Measurements from ENCODE around the gene PITPNC1.

The PITPNC1 gene

DNA sequence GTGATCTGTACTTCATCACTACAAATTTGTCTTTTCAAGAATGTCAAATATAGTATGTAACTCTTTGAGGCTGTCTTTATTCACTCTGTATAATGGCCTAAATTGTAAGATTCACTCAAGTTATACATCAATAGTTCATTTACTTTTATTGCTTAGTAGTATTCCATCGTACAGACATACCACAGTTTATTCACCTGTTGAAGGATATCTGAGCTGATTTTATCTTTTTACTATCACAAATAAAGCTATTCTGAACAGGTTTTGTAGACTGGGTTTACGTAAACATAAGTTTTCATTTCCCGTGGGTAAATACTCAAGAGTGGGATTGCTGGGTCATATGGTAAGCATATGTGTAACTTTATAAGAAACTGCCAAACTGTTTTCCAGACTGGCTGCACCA, 29.3 kb upstream of the PITPNC1 start:
- Histone ChIP-seq H3K79me2 (ENCODE audit: low read length) (peaks cover 17% of the 10 kb centered on the region), H3K9ac (ENCODE audit: low read length) (no peak overlapping the region), H2AFZ (ENCODE audit: low read length) (no peak overlapping the region), H3K27me3 (replicated peaks; ENCODE audit: insufficient read depth, low read length) (no peaks in the 10 kb centered on the region), H3K27ac (ENCODE audit: low read length) (no peak overlapping the region), H3K9me2 (replicated peaks; ENCODE audit: insufficient read depth, low read length) (no peaks in the 10 kb centered on the region), H4K20me1 (ENCODE audit: insufficient read depth, low read length) (no peaks in the 10 kb centered on the region), H3F3A (ENCODE audit: insufficient read depth, low read length) (no peaks in the 10 kb centered on the region), H3K4me3 (ENCODE audit: low read length) (no peak overlapping the region), H3K36me3 (replicated peaks; ENCODE audit: insufficient read depth, low read length) (peaks cover 12% of the 10 kb centered on the region; the same call in 1 of the 2 replicates), H3K4me1 (ENCODE audit: low read length) (no peaks in the 10 kb centered on the region), H3K4me2 (ENCODE audit: low read depth, low read length) (no peak overlapping the region), H3K9me3 (replicated peaks; ENCODE audit: insufficient read depth, low read length) (no peaks in the 10 kb centered on the region)
- DNase-seq = no peak
- TF ChIP-seq, protein P1, sequence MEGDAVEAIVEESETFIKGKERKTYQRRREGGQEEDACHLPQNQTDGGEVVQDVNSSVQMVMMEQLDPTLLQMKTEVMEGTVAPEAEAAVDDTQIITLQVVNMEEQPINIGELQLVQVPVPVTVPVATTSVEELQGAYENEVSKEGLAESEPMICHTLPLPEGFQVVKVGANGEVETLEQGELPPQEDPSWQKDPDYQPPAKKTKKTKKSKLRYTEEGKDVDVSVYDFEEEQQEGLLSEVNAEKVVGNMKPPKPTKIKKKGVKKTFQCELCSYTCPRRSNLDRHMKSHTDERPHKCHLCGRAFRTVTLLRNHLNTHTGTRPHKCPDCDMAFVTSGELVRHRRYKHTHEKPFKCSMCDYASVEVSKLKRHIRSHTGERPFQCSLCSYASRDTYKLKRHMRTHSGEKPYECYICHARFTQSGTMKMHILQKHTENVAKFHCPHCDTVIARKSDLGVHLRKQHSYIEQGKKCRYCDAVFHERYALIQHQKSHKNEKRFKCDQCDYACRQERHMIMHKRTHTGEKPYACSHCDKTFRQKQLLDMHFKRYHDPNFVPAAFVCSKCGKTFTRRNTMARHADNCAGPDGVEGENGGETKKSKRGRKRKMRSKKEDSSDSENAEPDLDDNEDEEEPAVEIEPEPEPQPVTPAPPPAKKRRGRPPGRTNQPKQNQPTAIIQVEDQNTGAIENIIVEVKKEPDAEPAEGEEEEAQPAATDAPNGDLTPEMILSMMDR (IDR thresholded peaks at IDR 0.05; ENCODE audit: low read length) = no peak
- no peak for TF ChIP-seq EZH2 (optimal IDR thresholded peaks at IDR 0.05; ENCODE audit: low read depth, low read length)
- no peak for TF ChIP-seq EZH2phosphoT487 (IDR thresholded peaks at IDR 0.05; ENCODE audit: low read length)

DNA sequence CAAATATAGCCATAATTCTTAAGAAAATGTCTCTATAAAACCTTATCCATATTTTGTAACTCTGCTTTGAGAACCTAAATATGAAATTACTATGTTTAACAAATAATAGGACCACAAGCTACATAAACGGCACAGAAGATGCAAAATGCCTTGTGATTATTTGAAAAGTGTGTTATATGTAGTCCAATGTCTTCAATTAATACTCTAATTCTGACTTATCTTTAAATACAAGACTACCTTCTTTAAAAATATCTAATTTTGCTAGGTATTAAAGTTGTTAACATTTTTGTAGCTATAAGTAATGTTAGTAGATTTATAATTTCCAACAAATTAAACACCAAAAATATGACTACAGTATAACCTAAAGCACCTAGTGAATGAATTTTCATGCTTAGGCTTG, 27.7 kb upstream of the PITPNC1 start:
- H3F3A ChIP-seq (ENCODE audit: insufficient read depth, low read length) = no peaks in the 10 kb centered on the region
- no peak overlapping the region for H2AFZ ChIP-seq (ENCODE audit: low read length)
- no peak overlapping the region for H3K9ac ChIP-seq (ENCODE audit: low read length)
- no peak overlapping the region for H3K4me3 ChIP-seq (ENCODE audit: low read length)
- H3K4me1 ChIP-seq (ENCODE audit: low read length) = no peaks in the 10 kb centered on the region
- H3K79me2 ChIP-seq (ENCODE audit: low read length) = peaks cover 33% of the 10 kb centered on the region
- no peaks in the 10 kb centered on the region for H4K20me1 ChIP-seq (ENCODE audit: insufficient read depth, low read length)
- H3K9me2 ChIP-seq (replicated peaks; ENCODE audit: insufficient read depth, low read length) = no peaks in the 10 kb centered on the region
- no peak for DNase-seq
- TF ChIP-seq, protein P1 (IDR thresholded peaks at IDR 0.05; ENCODE audit: low read length) = no peak
- TF ChIP-seq EZH2 (optimal IDR thresholded peaks at IDR 0.05; ENCODE audit: low read depth, low read length) = no peak
- TF ChIP-seq EZH2phosphoT487 (IDR thresholded peaks at IDR 0.05; ENCODE audit: low read length) = no peak
- H3K27ac ChIP-seq (ENCODE audit: low read length) = no peak overlapping the region
- H3K27me3 ChIP-seq (replicated peaks; ENCODE audit: insufficient read depth, low read length) = no peaks in the 10 kb centered on the region
- H3K9me3 ChIP-seq (replicated peaks; ENCODE audit: insufficient read depth, low read length) = no peaks in the 10 kb centered on the region
- peaks cover 8% of the 10 kb centered on the region; the same call in 1 of the 2 replicates for H3K36me3 ChIP-seq (replicated peaks; ENCODE audit: insufficient read depth, low read length)
- H3K4me2 ChIP-seq (ENCODE audit: low read depth, low read length) = no peak overlapping the region

DNA sequence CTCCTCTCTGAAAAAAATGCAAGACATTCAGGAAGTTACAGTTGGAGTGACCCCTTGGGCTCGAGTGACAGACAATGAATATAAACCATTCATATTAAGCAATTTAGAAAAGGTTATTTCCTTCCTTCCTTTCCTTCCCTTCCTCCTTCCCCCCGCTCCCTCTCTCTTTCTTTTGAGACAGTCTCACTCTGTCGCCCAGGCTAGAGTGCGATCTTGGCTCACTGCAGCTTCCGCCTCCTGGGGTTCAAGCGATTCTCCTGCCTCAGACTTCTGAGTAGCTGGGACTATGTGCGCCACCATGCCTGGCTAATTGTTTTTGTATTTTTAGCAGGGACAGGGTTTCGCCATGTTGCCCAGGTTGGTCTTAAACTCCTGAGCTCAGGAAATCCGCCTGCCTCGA, 23.9 kb upstream of the PITPNC1 start:
- Histone ChIP-seq H3K4me3 (ENCODE audit: low read length) (no peak overlapping the region), H3K4me2 (ENCODE audit: low read depth, low read length) (no peak overlapping the region), H3K36me3 (replicated peaks; ENCODE audit: insufficient read depth, low read length) (no peaks in the 10 kb centered on the region; the same call in 1 of the 2 replicates), H3K79me2 (ENCODE audit: low read length) (peaks cover 67% of the 10 kb centered on the region), H3K27me3 (replicated peaks; ENCODE audit: insufficient read depth, low read length) (no peaks in the 10 kb centered on the region), H3F3A (ENCODE audit: insufficient read depth, low read length) (no peaks in the 10 kb centered on the region), H4K20me1 (ENCODE audit: insufficient read depth, low read length) (no peaks in the 10 kb centered on the region), H3K9me2 (replicated peaks; ENCODE audit: insufficient read depth, low read length) (no peaks in the 10 kb centered on the region), H3K9me3 (replicated peaks; ENCODE audit: insufficient read depth, low read length) (no peaks in the 10 kb centered on the region), H2AFZ (ENCODE audit: low read length) (no peak overlapping the region), H3K4me1 (ENCODE audit: low read length) (no peaks in the 10 kb centered on the region), H3K27ac (ENCODE audit: low read length) (no peak overlapping the region), H3K9ac (ENCODE audit: low read length) (no peak overlapping the region)
- DNase-seq = no peak
- TF ChIP-seq, protein P1 (IDR thresholded peaks at IDR 0.05; ENCODE audit: low read length) = no peak
- TF ChIP-seq EZH2 (optimal IDR thresholded peaks at IDR 0.05; ENCODE audit: low read depth, low read length) (no peak), EZH2phosphoT487 (IDR thresholded peaks at IDR 0.05; ENCODE audit: low read length) (no peak)
